Fibroblast of the aortic adventitia (primary cell): Measurements from ENCODE around the gene B4GALNT4. TPM values are rescaled to one million over a fixed set of nuclear protein-coding genes. Genes with fewer than 3 reads are reported as not detected.

Source experiments
- DNase-seq: peaks from one replicate; pipeline ENCODE4 v3.0.0-alpha.2; 2010; ENCODE audit warnings: low read depth
- H3K4me3 ChIP-seq: 2 replicates; pipeline ENCODE4 v1.5.1; 2011; ENCODE audit warnings: low read depth, mild to moderate bottlenecking, control low read depth, low read length, moderate library complexity
- total RNA-seq: library from RNA; depleted of rRNA; stranded (reverse); fragments of >200 nt; gene quantifications from 2 replicates; pipeline ENCODE4 v1.2.3, GENCODE V29; 2012; ENCODE audit warnings: low replicate concordance
- TF ChIP-seq, protein P1 (sequence below): IDR thresholded peaks from 2 replicates; pipeline ENCODE4 v1.5.1; 2011; ENCODE audit warnings: mild to moderate bottlenecking, low read length, control low read depth, inconsistent platforms; ENCODE audit not compliant: insufficient read depth

Gene B4GALNT4
- total RNA-seq, 1 donor, result 1.9 TPM

DNA sequence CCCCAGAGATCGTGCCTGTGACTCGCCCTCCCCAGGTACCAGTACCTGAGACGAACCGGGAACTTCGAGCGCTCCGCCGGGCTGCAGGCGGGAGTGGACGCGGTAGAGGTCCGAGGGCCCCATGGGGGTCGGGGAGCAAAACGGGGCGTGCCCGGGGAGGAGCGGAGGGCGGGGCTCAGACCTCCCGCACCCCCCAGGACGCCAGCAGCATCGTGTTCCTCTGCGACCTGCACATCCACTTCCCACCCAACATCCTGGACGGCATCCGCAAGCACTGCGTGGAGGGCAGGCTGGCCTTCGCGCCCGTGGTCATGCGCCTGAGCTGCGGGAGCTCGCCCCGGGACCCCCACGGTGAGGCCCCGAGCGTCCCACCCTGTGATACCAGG, 10.8 kb downstream of the B4GALNT4 start:
- TF ChIP-seq, protein P1, sequence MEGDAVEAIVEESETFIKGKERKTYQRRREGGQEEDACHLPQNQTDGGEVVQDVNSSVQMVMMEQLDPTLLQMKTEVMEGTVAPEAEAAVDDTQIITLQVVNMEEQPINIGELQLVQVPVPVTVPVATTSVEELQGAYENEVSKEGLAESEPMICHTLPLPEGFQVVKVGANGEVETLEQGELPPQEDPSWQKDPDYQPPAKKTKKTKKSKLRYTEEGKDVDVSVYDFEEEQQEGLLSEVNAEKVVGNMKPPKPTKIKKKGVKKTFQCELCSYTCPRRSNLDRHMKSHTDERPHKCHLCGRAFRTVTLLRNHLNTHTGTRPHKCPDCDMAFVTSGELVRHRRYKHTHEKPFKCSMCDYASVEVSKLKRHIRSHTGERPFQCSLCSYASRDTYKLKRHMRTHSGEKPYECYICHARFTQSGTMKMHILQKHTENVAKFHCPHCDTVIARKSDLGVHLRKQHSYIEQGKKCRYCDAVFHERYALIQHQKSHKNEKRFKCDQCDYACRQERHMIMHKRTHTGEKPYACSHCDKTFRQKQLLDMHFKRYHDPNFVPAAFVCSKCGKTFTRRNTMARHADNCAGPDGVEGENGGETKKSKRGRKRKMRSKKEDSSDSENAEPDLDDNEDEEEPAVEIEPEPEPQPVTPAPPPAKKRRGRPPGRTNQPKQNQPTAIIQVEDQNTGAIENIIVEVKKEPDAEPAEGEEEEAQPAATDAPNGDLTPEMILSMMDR, result no peak
- DNase-seq, result no peak
- no peak overlapping the region for H3K4me3 ChIP-seq

DNA sequence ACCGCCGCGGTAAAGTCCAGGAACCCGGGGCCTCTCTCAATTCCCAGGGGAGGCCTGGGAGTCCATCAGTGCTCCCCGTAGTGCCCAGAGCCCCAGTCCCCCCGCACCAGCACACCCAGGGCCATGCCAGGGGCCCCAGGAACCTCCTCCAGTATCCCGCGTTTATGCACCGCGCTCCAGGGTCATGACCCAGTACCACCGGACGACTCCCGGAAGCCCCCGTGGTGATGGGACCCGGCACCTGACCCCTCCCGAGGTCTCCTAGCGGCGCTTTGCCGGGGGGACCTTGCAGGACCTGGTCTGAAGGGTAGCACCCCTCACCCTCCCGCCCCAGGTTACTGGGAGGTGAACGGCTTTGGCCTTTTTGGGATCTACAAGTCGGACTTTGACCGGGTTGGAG, 11.2 kb downstream of the B4GALNT4 start:
- TF ChIP-seq, protein P1, result no peak
- no peak overlapping the region for H3K4me3 ChIP-seq
- no peak for DNase-seq

- no peak for DNase-seq
- H3K4me3 ChIP-seq, result no peak overlapping the region
- TF ChIP-seq, protein P1, result no peak
Observed at GRCh38 chr11:380996-381395, 11.7 kb downstream of the B4GALNT4 start.

GRCh38 chr11:381501-382072, 12.3 kb downstream of the B4GALNT4 start:
- DNase-seq, result no peak
- TF ChIP-seq, protein P1, result no peak
- H3K4me3 ChIP-seq, result no peak overlapping the region

DNA sequence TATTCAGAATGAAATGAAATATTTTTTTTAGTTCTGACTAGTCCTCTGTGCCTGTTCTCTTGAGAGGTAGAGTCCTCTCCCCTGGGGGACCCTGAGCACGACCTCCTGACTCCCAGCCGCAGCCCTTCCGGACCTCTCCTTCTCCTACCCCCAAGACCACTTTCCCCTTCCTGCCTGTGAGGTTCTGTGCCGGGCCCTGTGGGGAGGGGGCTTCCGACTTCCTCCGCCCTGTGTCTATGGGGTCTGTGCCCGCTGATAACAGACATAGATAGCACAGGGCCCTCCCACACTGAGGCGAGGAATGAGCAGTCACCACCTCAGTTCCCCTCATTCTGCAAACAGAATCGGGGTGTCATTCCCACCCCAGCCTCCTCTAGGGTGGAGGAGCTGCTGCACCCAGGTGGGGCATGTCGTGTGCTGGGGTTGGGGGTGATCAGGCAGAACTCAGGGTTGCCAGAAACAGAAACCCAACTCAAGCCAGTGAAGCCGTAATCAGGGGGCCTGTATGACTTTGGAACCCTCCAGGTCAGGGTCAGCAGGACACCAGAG, 12.9 kb downstream of the B4GALNT4 start:
- DNase-seq, result no peak
- no peak overlapping the region for H3K4me3 ChIP-seq
- TF ChIP-seq, protein P1, result no peak

DNA sequence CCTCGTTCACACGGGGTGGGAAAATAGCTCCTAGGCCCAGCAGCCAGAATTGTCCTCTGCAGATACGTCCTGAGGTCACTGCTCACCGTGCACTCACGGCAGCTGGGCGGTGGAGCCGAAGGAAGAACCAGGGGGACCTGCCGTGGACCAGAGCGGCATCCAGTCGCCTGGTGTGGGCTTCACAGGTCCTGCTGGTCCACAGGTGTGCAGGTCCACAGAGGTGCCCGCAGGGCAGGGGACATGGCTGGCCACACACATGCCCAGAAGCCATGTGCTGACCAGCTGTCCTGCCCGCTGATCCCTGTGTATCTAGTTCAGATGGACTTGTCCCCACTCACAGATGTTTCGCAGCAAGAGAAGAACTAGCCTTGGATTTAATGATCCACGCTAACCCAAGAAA, 14.1 kb downstream of the B4GALNT4 start:
- TF ChIP-seq, protein P1, result no peak
- H3K4me3 ChIP-seq, result no peak overlapping the region
- no peak for DNase-seq

DNA sequence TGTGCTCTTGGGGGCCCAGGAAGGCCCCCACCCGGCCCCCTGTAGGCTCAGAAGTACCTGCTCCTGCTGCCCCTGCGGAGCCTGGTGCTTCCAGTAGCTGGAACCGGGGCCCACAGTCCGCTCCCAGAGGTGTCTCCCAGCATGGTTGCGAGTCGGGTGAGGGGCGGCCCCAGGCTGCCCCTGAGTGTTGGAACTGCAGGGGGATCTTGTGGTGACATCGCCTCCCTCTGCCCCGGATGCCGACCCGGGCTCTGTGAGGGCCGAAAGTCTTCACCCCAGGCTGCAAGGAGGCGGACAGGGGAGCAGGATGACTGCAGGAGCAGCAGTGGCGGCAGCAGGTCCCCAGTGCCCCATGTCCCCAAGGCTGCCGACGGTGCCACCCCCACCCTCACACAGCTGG, 15.2 kb downstream of the B4GALNT4 start:
- DNase-seq, result no peak
- TF ChIP-seq, protein P1, result no peak
- no peak overlapping the region for H3K4me3 ChIP-seq
